T-helper 1 cell (primary cell): ENCODE results near the gene ARPC5.

Source experiments
- DNase-seq, 5 donors: peaks; one replicate each; pipeline ENCODE4 v3.0.0-alpha.2; 2012 to 2020

Gene ARPC5

GRCh38 chr1:183609759-183610452 is 25.7 kb downstream of the ARPC5 start:
- no peak for DNase-seq

DNA sequence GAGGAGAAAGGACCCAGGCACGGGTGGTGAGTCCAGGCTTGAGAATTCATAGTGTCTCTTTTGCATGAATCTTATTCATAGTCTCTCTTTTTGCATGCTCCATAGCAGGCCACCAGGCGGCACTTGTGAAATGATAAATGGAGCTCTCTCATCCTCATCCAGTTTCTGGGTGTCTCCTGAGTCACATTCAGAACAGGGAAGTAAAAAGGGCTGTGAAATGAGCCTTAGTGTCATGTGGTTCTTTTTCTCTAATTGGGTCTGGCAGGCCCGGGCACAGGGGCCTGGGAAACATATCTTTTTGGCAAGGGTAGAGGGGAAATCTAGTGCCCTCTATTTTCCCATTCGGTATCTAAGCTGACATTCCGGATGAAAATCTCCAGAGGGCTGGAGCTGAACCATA is 26.3 kb downstream of the ARPC5 start:
- DNase-seq = no peak

GRCh38 chr1:183607322-183607980 is 28.1 kb downstream of the ARPC5 start:
- no peak for DNase-seq

GRCh38 chr1:183605904-183606303 is 29.7 kb downstream of the ARPC5 start:
- DNase-seq = no peak

DNA sequence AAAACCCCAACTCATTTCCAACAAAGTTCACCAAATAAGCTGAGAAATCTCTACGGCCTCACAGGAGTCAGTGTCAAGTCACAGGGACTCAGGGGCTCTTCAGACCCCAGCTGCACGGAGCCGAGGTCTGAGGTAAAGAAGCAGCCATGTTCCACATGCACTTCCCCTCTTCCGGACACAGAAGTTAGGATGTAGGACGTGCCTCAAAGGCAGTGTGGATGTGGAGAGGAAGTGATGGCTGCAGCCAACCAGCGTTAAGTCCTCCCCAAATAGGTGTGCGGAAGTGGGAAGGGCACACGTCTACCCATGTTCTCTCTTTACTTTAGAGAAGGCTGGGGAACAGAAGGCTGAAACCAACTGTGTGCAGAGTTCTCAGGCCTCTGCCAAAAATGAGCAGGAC is 30.8 kb downstream of the ARPC5 start:
- no peak for DNase-seq

DNA sequence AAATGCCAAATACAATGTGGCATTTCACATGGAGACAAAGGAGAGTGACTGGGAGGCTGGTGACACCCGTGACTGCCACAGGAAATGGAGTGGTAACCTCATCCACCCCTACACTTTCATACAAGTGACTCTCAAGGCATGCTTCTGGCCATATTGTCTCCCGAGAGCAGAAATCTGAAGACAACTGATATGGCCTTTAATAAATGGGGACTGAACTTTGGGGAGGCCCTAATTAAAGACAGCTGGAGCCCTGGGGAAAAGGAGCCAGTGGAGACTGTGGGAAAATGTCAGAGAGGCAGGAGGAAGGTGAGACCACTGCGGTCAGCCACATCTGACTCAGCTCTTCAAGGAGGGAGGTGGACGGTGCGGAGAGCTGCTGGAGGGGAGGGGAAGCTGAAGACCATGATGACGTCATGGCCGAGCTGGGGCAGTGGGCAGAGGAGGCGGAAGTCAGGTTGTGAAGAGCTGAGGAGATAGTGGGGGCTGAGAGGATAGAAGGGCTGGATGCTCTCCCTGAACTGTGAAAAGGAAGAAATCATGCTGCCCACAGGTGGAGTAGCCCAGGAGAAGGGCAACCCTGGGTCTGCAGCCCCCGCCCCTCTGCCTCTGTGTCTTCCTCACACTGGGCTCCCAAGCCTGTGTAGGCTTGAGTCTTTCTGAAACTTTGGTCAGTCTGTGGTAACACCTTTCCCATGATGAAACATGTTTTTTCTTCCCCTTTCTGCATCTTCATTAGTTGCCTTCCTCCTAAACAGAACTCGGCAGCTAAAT is 31.4 kb downstream of the ARPC5 start:
- DNase-seq = no peak

DNA sequence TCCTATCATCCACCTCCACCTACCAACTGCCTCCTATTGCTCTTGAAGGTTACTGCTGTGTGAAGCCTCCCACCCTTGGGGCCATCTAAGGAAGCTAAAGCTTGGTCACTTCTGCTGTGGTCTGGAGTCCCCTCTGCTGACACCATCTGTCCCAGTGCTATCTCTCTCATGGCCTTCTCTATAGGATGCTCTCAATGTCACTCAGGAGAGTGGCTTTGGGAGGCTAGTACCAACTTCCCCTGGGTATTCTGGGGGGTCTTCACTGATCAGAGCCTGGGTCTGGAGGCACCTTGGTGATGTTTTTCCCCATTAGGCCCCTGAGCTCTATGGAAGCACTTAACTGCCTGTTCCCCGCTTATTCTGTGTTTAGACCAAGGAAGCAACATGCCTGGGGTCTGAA is 33.1 kb downstream of the ARPC5 start:
- DNase-seq = no peak

- DNase-seq = no peak
Measured at GRCh38 chr1:183600634-183601033, 34.9 kb downstream of the ARPC5 start.

DNA sequence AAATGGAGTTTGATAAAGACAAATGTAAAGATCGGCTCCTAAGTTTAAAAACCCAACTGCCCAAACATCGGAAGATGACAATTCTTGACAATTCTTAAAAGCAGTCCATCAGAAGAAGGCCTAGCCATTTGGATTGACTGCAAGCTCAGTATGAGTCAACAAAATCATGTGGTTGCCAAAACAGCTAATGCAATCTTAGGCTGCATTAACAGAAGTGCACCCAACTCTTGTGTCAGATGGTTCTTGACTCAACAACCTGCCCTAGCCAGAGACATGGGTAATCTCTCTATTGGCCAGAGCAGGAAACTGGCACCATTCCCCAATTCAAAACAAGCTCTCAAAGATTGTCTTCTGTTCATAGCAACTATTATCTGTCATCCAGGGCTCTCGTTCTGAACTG is 35.4 kb downstream of the ARPC5 start:
- no peak for DNase-seq

GRCh38 chr1:183598386-183598785 is 37.2 kb downstream of the ARPC5 start:
- peak in 1 of 5 donors; percentile 30 for DNase-seq

DNA sequence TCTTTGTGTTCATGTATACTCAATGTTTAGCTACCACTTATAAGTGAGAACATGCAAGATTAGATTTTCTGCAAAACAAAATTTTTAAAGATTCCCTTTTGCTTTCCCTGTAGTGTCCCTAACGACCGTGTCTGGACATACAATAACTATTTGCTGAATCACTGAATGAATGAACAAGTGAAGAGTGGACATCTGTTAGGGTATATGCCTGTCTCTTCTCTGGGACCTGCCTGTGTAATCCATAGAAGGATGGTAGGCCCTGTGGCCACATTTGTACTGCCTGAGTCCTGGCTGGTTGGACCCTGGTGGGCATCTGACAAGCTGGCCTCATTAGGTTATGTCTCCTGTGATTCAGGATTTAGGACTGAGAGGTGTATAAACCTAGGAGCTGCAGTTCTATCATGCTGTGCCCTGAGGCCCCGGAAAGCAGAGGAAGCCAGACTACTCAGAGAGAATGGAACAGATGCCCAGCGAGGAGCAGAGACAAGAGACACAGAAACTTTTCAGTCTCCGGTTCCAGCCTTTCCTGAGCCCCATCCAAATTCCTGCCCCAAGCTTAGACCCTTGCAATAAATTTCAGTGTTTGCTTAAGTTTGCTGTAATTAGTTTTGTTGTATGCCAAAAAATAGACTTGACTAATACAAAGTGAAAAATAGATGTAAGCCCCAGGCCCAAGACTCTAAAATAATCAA is 37.8 kb downstream of the ARPC5 start:
- DNase-seq = no peak

DNA sequence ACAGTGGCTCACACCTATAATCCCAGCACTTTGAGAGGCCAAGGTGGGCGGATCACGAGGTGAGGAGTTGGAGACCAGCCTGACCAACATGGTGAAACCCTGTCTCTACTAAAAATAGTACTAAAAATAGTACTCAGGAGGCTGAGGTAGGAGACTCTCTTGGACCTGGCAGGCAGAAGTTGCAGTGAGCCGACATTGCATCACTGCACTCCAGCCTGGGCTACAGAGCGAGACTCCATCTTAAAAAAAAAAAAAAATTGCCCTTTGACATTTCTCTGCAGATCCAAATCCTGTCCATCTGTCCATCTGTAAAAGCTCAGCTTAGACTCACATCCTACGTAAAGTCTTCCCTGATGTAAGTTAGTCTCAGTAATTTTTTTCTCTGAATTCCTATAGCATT is 39.1 kb downstream of the ARPC5 start:
- no peak for DNase-seq

DNA sequence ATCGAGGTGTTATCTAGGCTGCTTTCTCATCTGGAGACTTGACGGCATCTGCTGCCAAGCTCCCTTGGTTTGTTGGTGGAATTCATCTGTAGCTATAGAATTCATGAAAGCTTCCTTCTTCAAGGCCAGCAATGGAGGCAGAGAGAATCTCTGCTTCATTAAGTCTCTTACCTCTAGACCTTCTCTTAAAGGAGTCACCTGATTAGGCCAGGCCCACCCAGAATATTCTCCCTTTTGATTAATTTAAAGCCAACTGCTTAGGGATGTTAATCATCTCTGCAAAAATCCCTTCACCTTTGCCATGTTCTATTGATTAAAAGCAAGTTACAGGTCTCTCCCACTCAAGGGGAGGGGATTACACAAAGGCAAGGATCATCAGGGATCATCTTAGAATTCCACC is 40.0 kb downstream of the ARPC5 start:
- DNase-seq = no peak

DNA sequence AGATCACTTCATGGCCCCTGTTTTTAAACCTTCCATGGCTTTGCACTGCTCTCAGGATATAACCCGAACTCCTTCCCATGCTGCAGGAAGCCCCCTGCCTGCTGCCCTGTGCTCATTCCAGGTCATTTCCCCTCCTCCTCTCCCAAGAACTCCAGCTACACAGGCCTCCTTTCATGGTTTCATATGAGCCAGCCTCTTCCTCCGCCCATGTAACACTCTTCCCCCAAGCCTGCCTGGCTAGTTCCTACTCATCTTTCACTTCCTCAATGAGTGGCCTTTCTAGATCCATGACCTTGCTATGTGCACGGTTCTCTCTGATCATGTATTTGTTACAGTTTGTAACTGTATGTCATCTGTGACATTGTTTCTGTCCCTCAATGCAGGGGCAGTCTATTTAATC is 42.2 kb downstream of the ARPC5 start:
- DNase-seq = no peak

DNA sequence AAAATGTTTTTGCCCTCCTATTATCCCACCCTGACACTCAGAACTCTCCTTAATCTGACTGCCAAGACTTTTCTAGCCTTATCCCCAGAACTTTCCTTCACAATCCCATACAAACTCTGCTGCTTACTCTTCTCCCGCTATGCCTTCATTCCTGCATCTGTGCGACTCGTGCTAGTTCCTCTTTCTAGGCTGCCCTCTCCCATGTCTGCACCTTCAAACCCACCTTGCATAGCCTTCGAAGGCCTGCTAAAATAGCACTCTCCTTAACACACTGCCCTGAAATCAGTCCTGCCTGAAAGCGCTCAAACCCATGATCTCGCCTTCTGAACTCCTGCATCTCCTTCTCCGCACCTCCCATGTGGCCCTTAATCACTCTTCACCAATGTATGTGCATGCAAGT is 42.9 kb downstream of the ARPC5 start:
- DNase-seq = no peak

DNA sequence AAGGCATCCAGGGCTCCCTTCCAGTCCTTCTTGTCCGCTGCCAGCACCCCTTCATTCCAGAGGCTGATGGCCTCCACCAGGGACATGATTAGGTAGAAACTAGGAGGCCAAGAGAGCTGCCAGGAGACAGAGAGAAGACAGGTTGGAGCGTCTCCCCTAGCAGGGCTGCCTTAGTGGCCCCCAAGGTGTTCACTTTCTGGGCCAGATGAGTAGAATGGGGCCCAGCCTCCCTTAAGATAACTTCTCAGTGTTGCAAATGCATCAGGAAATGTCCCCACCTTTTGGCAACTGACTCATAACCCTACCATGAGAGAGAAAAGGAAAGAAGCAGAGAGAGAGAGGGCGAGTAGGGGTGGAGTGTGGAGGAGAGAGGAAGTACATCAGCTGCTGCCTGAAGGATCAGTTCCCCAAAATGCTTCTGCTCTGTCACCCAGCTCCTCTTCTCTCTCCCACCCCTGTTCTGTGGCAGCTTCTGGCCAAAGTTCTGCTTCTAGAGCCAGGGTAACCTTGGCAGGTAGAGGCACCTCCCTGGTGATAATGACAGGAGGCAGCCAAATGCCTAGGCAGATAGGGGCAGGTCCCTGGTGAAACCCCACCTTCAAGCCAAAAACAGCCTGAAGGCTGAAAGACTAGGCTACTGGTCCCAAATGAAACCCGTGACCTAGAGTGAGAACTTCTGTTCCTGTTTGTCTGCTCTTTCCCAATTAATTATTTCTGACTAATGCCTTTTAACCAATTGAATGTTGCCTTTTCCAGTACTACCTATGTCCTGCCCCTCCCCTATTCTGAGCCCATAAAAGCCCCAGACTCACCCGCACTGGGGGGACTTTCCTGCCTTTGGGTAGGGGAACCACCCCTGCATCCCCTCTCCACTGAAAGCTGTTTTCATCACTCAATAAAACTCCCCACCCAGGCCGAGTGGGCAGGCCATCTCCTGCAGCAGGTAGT is 45.1 kb downstream of the ARPC5 start, which contains the start of gene NCF2:
TSS of gene NCF2 (minus strand) at position 216 of the 948 bp plus-strand sequence. CDS start at position 86, 130 bp downstream.
- peak in 1 of 5 donors; percentile 90 for DNase-seq

DNA sequence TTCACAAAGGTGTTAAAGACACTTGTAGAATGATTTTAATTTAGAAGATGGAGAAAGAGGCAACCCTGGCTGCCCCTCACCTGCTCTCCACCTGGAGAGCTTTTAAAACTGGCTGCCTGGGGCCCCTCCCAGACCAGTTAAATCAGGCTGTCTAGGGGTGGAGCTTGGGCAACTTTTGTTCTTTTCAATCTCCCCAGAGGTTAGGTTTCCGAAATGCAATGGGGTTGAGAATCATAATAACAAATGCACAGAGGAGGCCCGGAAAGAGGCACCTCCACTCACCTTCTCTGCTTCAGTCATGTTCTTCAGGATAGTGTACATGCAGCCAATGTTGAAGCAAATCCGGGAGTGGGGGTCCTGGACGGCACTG is 45.7 kb downstream of the ARPC5 start:
- no peak for DNase-seq

GRCh38 chr1:183589384-183589783 is 46.2 kb downstream of the ARPC5 start:
- no peak for DNase-seq

DNA sequence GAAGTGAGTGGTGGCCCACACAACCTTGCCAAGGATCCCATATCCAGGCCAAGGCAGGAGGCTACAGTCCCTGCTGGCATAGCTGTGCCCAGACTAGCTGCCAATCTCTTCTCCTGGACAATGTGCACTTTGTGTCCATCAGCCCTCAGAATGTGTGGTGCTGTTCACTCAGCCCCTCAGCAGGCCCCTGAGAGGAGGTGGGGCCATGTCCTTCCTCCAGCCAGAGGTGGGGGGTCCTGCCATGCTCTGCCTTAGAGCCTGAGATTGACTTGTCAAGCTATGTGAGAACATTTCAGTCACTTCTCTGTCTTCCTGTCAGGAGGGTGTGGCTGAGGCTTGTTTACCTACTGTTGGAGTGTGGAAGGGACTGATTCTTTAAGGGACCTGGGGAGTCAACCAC is 46.8 kb downstream of the ARPC5 start:
- peak in 1 of 5 donors; percentile 37 for DNase-seq

GRCh38 chr1:183586926-183587325 is 48.7 kb downstream of the ARPC5 start:
- DNase-seq = no peak

GRCh38 chr1:183586455-183586854 is 49.1 kb downstream of the ARPC5 start:
- no peak for DNase-seq

DNA sequence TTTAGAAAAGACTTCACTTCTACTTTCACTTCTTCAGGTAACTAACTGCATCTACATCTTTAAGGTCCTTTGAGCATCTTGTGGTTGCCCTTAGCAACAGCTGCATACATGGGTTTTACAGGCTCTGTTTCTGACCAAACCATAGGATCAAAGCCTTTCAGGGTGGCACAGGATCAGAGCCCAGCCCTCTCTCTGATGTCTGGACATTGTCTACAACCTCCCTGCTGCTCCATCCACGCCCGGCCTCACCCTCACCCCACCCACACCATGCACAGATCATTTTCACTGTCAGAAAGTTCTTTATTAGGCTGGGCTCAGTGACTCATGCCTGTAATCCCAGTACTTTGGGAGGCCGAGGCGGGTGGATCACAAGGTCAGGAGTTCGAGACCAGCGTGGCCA is 50.5 kb downstream of the ARPC5 start:
- no peak for DNase-seq
